Gastroesophageal sphincter (tissue), 3 donors: ENCODE data around the gene GOLGA6L10.
"Not testable (repeated sequence)": the region's sequence is repeated elsewhere in the genome, so short reads cannot be mapped to it uniquely, and the experiment has no call there.

Experiments used
- CTCF ChIP-seq, 4 experiments: fragments of 200-600 bp in 2 of 4; fragments of 450-650 bp in 2 of 4; sonication (generic) in 1 of 4; IDR thresholded peaks; one replicate each; pipeline ENCODE4 v1.5.1; 2017 to 2019; ENCODE audit warnings: antibody characterized with exemption in 4 of 4, mild to moderate bottlenecking in 2 of 4, moderate library complexity in 2 of 4
- EP300 ChIP-seq: sonication (generic); formaldehyde crosslinking; IDR thresholded peaks from one replicate; pipeline ENCODE4 v1.6.1; 2017; ENCODE audit warnings: antibody characterized with exemption, mild to moderate bottlenecking
- POLR2A ChIP-seq, 2 donors: fragments of 450-650 bp; IDR thresholded peaks; one replicate each; pipeline ENCODE4 v1.6.1; 2017; ENCODE audit warnings: antibody characterized with exemption in 2 of 2, mild to moderate bottlenecking in 2 of 2, moderate library complexity in 1 of 2
- POLR2AphosphoS5 ChIP-seq: sonication (generic); formaldehyde crosslinking; IDR thresholded peaks from one replicate; pipeline ENCODE4 v1.6.1; 2017; ENCODE audit warnings: antibody characterized with exemption

- TF ChIP-seq CTCF (IDR thresholded peaks at IDR 0.05); POLR2A (IDR thresholded peaks at IDR 0.05); EP300; POLR2AphosphoS5: not testable (repeated sequence)
Observed at GRCh38 chr15:82355055-82355454, 5.8 kb upstream of the GOLGA6L10 start.
